Bone marrow (tissue), 2 donors: ENCODE results near the gene SRMS.
"Not testable (repeated sequence)": the region's sequence is repeated elsewhere in the genome, so short reads cannot be mapped to it uniquely, and the experiment has no call there.

ENCODE experiments used
- DNase-seq, 2 donors: peaks; one replicate each; lab custom pipeline; 2025; lab: John Stamatoyannopoulos, UW

The SRMS gene

GRCh38 chr20:63578224-63579016 is 30.9 kb upstream of the SRMS start:
- no peak for DNase-seq

- no peak for DNase-seq
Observed at GRCh38 chr20:63577317-63577894, 29.9 kb upstream of the SRMS start.

- no peak for DNase-seq
Observed at GRCh38 chr20:63576311-63576710, 28.8 kb upstream of the SRMS start.

GRCh38 chr20:63574829-63575743 is 27.5 kb upstream of the SRMS start:
- no peak for DNase-seq

GRCh38 chr20:63574156-63574828 is 26.7 kb upstream of the SRMS start, which contains the start of gene HELZ2:
HELZ2 (minus strand) TSS chr20:63574239; CDS start chr20:63572385, 1,854 bp downstream.
- DNase-seq, result peak; percentile 35 to 70

GRCh38 chr20:63573647-63574131 is 26.1 kb upstream of the SRMS start:
- no peak for DNase-seq

GRCh38 chr20:63572788-63573646 is 25.5 kb upstream of the SRMS start:
- no peak for DNase-seq

GRCh38 chr20:63572071-63572787 is 24.7 kb upstream of the SRMS start:
- no peak for DNase-seq

GRCh38 chr20:63571087-63571478 is 23.5 kb upstream of the SRMS start:
- not testable (repeated sequence) for DNase-seq

GRCh38 chr20:63570281-63571086 is 22.9 kb upstream of the SRMS start:
- no peak for DNase-seq

GRCh38 chr20:63568986-63569949 is 21.7 kb upstream of the SRMS start:
- no peak for DNase-seq

GRCh38 chr20:63568170-63568981 is 20.8 kb upstream of the SRMS start:
- peak in 1 of 2 donors; percentile 77 for DNase-seq

- DNase-seq, result peak; percentile 75 to 89
Observed at GRCh38 chr20:63567386-63568169, 20.0 kb upstream of the SRMS start.

- DNase-seq, result no peak
Observed at GRCh38 chr20:63567136-63567385, 19.5 kb upstream of the SRMS start.

- no peak for DNase-seq
Observed at GRCh38 chr20:63566395-63567135, 19.0 kb upstream of the SRMS start.
